Epithelial cell of esophagus (primary cell): Measurements from ENCODE around the gene DAAM2.

Experiments used
- DNase-seq: peaks from one replicate; pipeline ENCODE4 v3.0.0; 2010; ENCODE audit warnings: low read depth
- H3K4me3 ChIP-seq: 2 replicates; pipeline ENCODE4 v1.5.1; 2011; ENCODE audit warnings: mild to moderate bottlenecking, low read length, control low read depth
- CTCF ChIP-seq: IDR thresholded peaks from 2 replicates; pipeline ENCODE4 v1.5.1; 2011; ENCODE audit warnings: low read depth, mild to moderate bottlenecking, low read length, control low read depth, inconsistent platforms; ENCODE audit not compliant: insufficient read depth; ENCODE audit errors: missing control alignments

DAAM2 gene

DNA sequence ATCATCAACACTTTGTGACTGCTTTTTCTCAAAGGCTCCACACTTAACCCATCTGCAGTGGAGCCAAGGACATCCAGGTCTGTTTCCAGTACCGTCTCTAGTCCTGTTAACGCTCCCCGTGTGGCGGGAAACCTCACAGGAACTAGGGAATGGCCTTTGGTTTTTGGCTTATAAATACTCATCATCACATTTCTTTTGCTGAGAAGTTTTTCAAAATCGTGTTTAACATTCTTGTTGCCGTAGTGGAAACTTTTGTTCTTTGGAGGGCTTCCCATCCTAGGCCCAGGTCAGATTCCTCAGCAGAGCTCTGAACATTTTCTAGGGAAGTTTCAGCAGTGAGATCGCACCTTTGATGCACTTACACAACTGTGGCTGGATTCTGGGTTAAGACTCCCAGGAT is 24.6 kb downstream of the DAAM2 start:
- no peak for DNase-seq
- no peak for TF ChIP-seq CTCF
- no peak overlapping the region for H3K4me3 ChIP-seq

DNA sequence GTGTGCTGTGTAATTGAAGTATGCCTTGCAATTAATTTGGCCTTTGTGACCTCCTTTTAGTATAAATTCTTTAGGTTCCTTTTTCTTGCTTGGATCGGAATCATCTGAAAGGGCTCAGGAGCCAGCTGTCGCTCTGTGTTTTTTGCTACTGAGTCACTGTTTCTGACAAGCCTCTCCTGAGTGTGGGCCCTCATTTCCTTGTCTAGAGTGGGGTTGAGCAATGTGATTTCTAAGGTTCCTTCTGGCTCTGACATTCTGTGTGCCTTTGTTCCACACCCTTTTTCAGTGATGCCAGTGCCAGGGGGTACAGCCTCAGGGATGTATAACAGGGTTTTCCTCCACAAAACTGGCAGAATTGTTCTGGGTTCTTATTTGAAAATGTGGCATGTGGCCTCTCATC is 26.5 kb downstream of the DAAM2 start:
- TF ChIP-seq CTCF: no peak
- DNase-seq: no peak
- H3K4me3 ChIP-seq: no peak overlapping the region

- no peak for TF ChIP-seq CTCF
- H3K4me3 ChIP-seq: no peak overlapping the region
- no peak for DNase-seq
Observed at GRCh38 chr6:39819228-39819627, 27.1 kb downstream of the DAAM2 start.

GRCh38 chr6:39819676-39820075 is 27.5 kb downstream of the DAAM2 start:
- H3K4me3 ChIP-seq: no peak overlapping the region
- TF ChIP-seq CTCF: no peak
- no peak for DNase-seq

- DNase-seq: no peak
- no peak overlapping the region for H3K4me3 ChIP-seq
- no peak for TF ChIP-seq CTCF
Observed at GRCh38 chr6:39820553-39820952, 28.4 kb downstream of the DAAM2 start.

DNA sequence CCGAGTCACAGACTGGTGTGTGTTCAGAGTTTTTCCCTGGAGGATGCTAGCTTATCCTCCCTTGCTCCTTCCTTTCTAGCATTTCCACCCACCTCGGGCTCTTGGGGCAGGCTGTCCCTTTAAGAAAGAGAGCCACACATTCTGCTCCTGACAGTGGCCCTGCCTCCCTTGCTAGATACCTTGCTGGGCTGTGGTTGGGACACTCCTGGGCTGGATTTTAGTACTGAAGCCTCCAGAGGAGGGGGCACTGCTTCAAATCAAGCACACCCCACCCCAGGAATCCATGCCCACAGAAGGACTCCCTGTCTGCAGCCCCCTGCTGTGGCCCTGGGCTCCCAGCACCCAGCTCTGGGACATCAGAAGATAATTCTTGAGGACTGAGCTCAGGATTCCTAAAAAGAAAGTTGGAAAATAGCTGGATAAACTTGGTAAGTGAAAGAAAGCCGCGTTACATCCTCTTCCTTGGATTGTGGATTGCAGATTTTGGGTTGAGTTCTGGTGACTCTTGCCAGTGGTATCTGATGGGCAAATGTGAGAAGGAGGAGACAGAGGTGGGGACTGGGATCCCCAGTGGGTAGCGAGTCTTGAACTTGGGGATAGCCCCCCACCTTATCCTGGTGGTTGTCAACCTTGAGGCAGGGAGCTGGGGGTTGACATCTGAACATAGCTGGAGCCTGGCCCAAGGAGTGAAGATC is 29.0 kb downstream of the DAAM2 start:
- no peak for TF ChIP-seq CTCF
- no peak for DNase-seq
- H3K4me3 ChIP-seq: no peak overlapping the region
